Neural crest cell (in vitro differentiated cells): Measurements from ENCODE around the gene KCNC3. TPM values are rescaled to one million over a fixed set of nuclear protein-coding genes. Genes with fewer than 3 reads are reported as not detected.
"Not testable (repeated sequence)": the region's sequence is repeated elsewhere in the genome, so short reads cannot be mapped to it uniquely, and the experiment has no call there.

Experiments
- DNase-seq: peaks from one replicate; pipeline ENCODE4 v3.0.0; 2021; ENCODE audit warnings: low read depth, mixed read lengths, low spot score
- H3K27ac Mint-ChIP-seq: one replicate; pipeline ENCODE4 v1.8.0; 2021; ENCODE audit warnings: mild to moderate bottlenecking, mixed read lengths; ENCODE audit not compliant: unreplicated experiment
- H3K27me3 Mint-ChIP-seq: 2 replicates; pipeline ENCODE4 v1.8.0; 2021; ENCODE audit warnings: low read depth, mild to moderate bottlenecking, mixed read lengths
- H3K36me3 Mint-ChIP-seq: 2 replicates; pipeline ENCODE4 v1.8.0; 2021; ENCODE audit warnings: low read depth, mild to moderate bottlenecking, mixed read lengths
- H3K4me1 Mint-ChIP-seq: 2 replicates; pipeline ENCODE4 v1.8.0; 2021; ENCODE audit warnings: mixed read lengths
- H3K4me3 Mint-ChIP-seq: one replicate; pipeline ENCODE4 v1.8.0; 2021; ENCODE audit warnings: mild to moderate bottlenecking, mixed read lengths
- H3K9me3 Mint-ChIP-seq: 2 replicates; pipeline ENCODE4 v1.8.0; 2021; ENCODE audit warnings: mixed read lengths
- CTCF ChIP-seq: fragments of 200-600 bp; sonication (generic); conservative IDR thresholded peaks from 2 replicates; pipeline ENCODE4 v1.5.0; 2021; ENCODE audit warnings: antibody characterized with exemption, mild to moderate bottlenecking
- total RNA-seq: library from RNA; stranded (reverse); gene quantifications from 2 replicates; pipeline ENCODE4 v1.2.1, GENCODE V29; 2021

KCNC3 gene
- total RNA-seq, 1 donor from 2014 or later, result 4.2 TPM

- H3K27me3 Mint-ChIP-seq, result peaks cover 71% of the 10 kb centered on the region
- H3K4me1 Mint-ChIP-seq, result peaks cover 54% of the 10 kb centered on the region
- peak overlapping the region; percentile 98 for H3K27ac Mint-ChIP-seq
- H3K36me3 Mint-ChIP-seq, result peaks cover 6% of the 10 kb centered on the region
- peak overlapping the region; percentile 89 for H3K4me3 Mint-ChIP-seq
- no peak for TF ChIP-seq CTCF
- peaks cover 5% of the 10 kb centered on the region for H3K9me3 Mint-ChIP-seq
- peak; percentile 86 for DNase-seq
Observed at GRCh38 chr19:50330365-50331078, 1.3 kb upstream of the KCNC3 start.

- H3K9me3 Mint-ChIP-seq, DNase-seq, H3K36me3 Mint-ChIP-seq: not testable (repeated sequence)
- Mint-ChIP-seq H3K4me3 (peak overlapping the region; percentile 89), H3K27ac (peak overlapping the region; percentile 98), H3K27me3 (peaks cover 70% of the 10 kb centered on the region), H3K4me1 (peaks cover 51% of the 10 kb centered on the region)
Observed at GRCh38 chr19:50329926-50330294, 733 bp upstream of the KCNC3 start.

- Mint-ChIP-seq H3K9me3 (no peaks in the 10 kb centered on the region), H3K4me3 (peak overlapping the region; percentile 89), H3K27me3 (peaks cover 76% of the 10 kb centered on the region), H3K4me1 (peaks cover 53% of the 10 kb centered on the region), H3K36me3 (peaks cover 3% of the 10 kb centered on the region), H3K27ac (no peak overlapping the region)
- peak; percentile 2 for TF ChIP-seq CTCF
- DNase-seq, result no peak
Observed at GRCh38 chr19:50328873-50329145, 368 bp downstream of the KCNC3 start.

- DNase-seq, result no peak
- no peak overlapping the region for H3K4me3 Mint-ChIP-seq
- TF ChIP-seq CTCF, result peak; percentile 49
- H3K9me3 Mint-ChIP-seq, result no peaks in the 10 kb centered on the region
- H3K27ac Mint-ChIP-seq, result no peak overlapping the region
- H3K36me3 Mint-ChIP-seq, result peaks cover 3% of the 10 kb centered on the region
- H3K4me1 Mint-ChIP-seq, result peaks cover 49% of the 10 kb centered on the region
- peaks cover 75% of the 10 kb centered on the region for H3K27me3 Mint-ChIP-seq
Observed at GRCh38 chr19:50328224-50328872, 829 bp downstream of the KCNC3 start.

DNA sequence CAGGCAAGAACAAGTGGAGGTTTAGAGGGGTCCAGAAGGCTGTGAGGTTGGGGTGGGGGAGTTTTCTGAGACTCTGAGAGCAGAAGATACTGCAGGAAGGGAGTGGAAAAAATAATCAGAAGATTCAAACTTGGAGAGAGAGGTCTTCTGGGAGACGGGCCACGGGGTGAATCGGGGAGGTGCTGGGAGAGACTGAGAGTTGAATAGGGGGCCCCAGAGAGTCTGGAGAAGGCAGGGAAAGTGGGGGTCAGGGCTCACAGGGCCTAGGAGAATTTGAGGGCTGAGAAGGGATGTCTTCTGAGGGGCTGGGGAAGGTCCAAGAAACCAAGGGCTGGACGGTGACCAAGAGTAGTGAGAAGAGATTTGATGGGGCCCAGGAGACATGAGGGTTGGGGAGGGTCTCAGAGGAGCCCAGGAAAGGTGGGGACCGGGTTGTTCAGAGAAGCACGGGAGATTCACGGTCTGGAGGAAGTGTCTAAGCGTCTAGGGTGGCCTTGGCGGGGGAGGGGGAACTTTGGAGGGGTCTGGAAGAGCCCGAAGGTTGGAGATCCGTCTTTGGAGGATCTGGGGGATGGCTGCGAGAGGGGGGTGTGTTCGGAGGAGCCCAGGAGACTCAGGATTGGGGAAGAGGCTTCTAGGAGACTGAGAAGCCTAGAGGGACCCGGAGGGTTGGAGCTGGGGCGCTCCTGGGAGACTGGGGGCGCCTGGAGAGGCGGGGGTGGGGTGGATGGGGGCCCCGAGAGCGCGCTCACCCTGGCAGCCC, 1.5 kb downstream of the KCNC3 start:
- H3K27me3 Mint-ChIP-seq, result peaks cover 70% of the 10 kb centered on the region
- H3K27ac Mint-ChIP-seq, result no peak overlapping the region
- peak overlapping the region; percentile 76 for H3K4me3 Mint-ChIP-seq
- peaks cover 3% of the 10 kb centered on the region for H3K36me3 Mint-ChIP-seq
- no peak for DNase-seq
- no peak for TF ChIP-seq CTCF
- peaks cover 47% of the 10 kb centered on the region for H3K4me1 Mint-ChIP-seq
- H3K9me3 Mint-ChIP-seq, result no peaks in the 10 kb centered on the region

DNA sequence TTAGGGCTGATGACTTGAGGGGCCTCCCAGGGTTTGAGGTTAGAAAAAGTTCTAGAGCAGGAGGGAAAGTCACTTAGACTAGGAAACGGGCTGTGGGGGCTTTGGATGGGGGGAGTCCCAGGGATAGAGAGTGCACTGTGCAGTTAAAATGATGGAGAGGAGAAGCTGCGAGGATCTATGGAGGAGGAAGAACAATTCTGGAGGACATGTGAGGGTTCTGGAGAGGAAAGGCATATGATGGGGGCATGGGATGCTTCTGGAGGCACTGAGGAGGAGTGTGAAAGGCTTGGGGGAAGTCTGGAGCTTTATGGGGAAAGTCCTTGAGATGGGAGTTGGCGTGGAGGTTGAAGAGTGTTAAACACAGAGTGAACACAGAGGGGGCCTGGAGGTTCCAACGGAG, 2.2 kb downstream of the KCNC3 start:
- DNase-seq, result no peak
- H3K36me3 Mint-ChIP-seq, result peaks cover 3% of the 10 kb centered on the region
- H3K4me3 Mint-ChIP-seq, result peak overlapping the region; percentile 76
- no peak overlapping the region for H3K27ac Mint-ChIP-seq
- H3K9me3 Mint-ChIP-seq, result no peaks in the 10 kb centered on the region
- TF ChIP-seq CTCF, result no peak
- H3K27me3 Mint-ChIP-seq, result peaks cover 70% of the 10 kb centered on the region
- H3K4me1 Mint-ChIP-seq, result peaks cover 47% of the 10 kb centered on the region
